ENCODE data around the gene CCAR1.
"Not testable (repeated sequence)": the region's sequence is repeated elsewhere in the genome, so short reads cannot be mapped to it uniquely, and the experiment has no call there.

GRCh38 chr10:68822626-68823025 lies 101.6 kb downstream of the CCAR1 start:
- TF ChIP-seq CTCF (IDR thresholded peaks at IDR 0.05; ENCODE audit: low read depth, low read length, poor library complexity, severe bottlenecking); EZH2phosphoT487 (IDR thresholded peaks at IDR 0.05; ENCODE audit: borderline replicate concordance, low read length): not testable (repeated sequence)
